Ascending aorta (tissue), 2 donors: ENCODE data around the gene SLC25A36. TPM values are rescaled to one million over a fixed set of nuclear protein-coding genes. Genes with fewer than 3 reads are reported as not detected.

Source experiments
- DNase-seq, 2 donors: peaks; one replicate each; pipeline ENCODE4 v3.0.0-alpha.2; 2019; ENCODE audit warnings: low spot score in 2 of 2
- H3K27ac ChIP-seq, 2 donors: fragments of 200-600 bp; sonication (generic); one replicate each; pipeline ENCODE4 v1.5.1; 2016 to 2017; ENCODE audit warnings: mild to moderate bottlenecking in 1 of 2
- H3K27me3 ChIP-seq: fragments of 200-600 bp; sonication (generic); one replicate; pipeline ENCODE4 v1.5.1; 2017
- H3K36me3 ChIP-seq, 2 donors: fragments of 200-600 bp; sonication (generic); one replicate each; pipeline ENCODE4 v1.5.1; 2016
- H3K4me1 ChIP-seq, 2 donors: fragments of 200-600 bp; sonication (generic); one replicate each; pipeline ENCODE4 v1.5.1; 2016 to 2017; ENCODE audit warnings: mild to moderate bottlenecking in 1 of 2
- H3K4me3 ChIP-seq, 2 donors: fragments of 200-600 bp; sonication (generic); one replicate each; pipeline ENCODE4 v1.5.1; 2016 to 2017; ENCODE audit warnings: mild to moderate bottlenecking in 1 of 2
- H3K9me3 ChIP-seq, 2 donors: fragments of 200-600 bp; sonication (generic); one replicate each; pipeline ENCODE4 v1.5.1; 2016
- intact Hi-C: fragments of 100-400 bp; cut with DNase I; formaldehyde crosslinking; loops from one replicate; pipeline ENCODE4 v1.15.1; 2023
- total RNA-seq: library from RNA; depleted of rRNA; stranded (reverse); fragments of >200 nt; gene quantifications from one replicate; pipeline ENCODE4 v1.1.0, GENCODE V29; 2016
- TF ChIP-seq, protein P1 (sequence below), 3 experiments: fragments of 200-600 bp in 2 of 3; fragments of 450-650 bp in 1 of 3; sonication (generic) in 2 of 3; IDR thresholded peaks; one replicate each; pipeline ENCODE4 v1.5.1; 2016 to 2019; ENCODE audit warnings: antibody characterized with exemption in 3 of 3, mild to moderate bottlenecking in 1 of 3, moderate library complexity in 1 of 3

Gene SLC25A36
- total RNA-seq, 1 donor from 2014 or later: 19.1 TPM

DNA sequence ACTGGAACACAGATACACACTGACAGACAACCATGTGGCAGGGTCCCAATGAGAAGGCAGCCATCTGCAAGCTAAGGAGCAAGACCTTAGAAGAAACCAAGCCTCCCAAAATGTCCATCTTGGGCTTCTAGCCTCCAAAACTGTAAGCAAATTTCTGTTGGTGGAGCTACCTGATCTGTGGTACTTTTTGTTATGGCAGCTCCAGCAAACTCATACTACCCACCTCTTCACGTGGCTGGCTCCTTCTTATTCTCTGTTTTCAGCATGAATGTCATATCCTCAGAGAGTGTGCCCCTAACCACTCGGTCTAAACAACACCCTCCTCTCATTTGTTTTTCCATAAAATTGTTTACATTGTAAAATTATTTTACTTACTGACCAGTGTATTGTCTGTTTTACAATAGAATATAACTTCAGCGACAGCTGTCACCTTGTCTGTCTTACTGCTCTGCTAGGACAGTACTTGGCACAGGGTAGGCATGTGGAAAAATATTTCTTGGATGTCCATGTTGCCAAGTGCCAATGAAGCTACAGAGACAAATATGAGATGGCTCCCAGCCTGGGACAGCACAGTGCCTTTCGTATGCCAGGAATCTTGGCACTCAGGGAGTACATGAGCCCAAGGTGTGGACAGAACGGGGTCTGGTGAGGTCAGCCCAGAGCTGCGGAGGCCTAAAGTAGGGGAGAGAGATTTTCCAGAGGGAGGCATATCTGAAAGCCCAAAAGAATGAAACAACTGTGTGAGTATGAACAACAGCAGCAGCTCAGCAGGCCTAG, 17.4 kb upstream of the SLC25A36 start:
- Histone ChIP-seq H3K36me3 (no peaks in the 10 kb centered on the region), H3K9me3 (no peaks in the 10 kb centered on the region), H3K27me3 (no peaks in the 10 kb centered on the region), H3K4me3 (no peak overlapping the region), H3K27ac (no peak overlapping the region), H3K4me1 (no peaks in the 10 kb centered on the region)
- no peak for DNase-seq
- TF ChIP-seq, protein P1, sequence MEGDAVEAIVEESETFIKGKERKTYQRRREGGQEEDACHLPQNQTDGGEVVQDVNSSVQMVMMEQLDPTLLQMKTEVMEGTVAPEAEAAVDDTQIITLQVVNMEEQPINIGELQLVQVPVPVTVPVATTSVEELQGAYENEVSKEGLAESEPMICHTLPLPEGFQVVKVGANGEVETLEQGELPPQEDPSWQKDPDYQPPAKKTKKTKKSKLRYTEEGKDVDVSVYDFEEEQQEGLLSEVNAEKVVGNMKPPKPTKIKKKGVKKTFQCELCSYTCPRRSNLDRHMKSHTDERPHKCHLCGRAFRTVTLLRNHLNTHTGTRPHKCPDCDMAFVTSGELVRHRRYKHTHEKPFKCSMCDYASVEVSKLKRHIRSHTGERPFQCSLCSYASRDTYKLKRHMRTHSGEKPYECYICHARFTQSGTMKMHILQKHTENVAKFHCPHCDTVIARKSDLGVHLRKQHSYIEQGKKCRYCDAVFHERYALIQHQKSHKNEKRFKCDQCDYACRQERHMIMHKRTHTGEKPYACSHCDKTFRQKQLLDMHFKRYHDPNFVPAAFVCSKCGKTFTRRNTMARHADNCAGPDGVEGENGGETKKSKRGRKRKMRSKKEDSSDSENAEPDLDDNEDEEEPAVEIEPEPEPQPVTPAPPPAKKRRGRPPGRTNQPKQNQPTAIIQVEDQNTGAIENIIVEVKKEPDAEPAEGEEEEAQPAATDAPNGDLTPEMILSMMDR (IDR thresholded peaks at IDR 0.05): no peak
- intact Hi-C loops: no loop called here

DNA sequence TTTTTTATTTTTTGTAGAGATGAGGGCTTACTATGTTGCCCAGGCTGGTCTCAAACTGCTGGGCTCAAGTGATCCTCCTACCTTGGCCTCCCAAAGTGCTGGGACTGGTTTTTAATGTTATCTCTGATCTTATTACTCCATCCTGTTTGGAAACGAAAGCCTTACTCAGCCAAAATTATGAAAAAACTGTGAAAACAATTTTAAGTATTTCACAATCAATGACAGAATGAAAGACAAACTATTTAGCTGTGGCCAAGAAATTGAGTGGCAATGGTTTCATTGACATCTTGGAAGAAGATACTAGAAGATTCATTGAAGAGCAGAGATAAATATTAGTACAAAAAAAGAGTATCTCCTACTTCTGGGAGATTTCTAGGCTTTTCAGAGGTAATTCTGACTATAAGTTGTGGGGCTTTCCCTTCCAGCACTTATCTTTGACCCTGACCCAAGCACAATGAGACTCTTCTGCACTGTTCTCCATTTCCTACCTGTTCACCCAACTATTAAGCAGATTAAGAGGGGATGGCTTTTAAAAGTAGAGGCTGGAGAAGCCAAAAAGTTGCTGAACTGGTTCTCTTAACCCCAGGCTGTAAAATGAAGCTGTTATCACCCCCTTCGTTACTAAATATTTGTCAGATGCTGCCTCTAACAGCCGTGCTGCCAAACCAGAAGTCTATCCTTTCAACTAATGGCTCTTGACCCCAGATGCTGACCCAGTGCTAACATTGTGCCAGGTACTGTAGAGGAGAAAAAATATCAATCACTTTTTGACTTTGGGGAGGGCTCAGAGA, 14.2 kb upstream of the SLC25A36 start:
- no peak for DNase-seq
- Histone ChIP-seq H3K27me3 (no peaks in the 10 kb centered on the region), H3K4me3 (no peak overlapping the region), H3K9me3 (no peaks in the 10 kb centered on the region), H3K27ac (no peak overlapping the region), H3K4me1 (no peaks in the 10 kb centered on the region), H3K36me3 (no peaks in the 10 kb centered on the region)
- intact Hi-C loops: no loop called here
- TF ChIP-seq, protein P1 (IDR thresholded peaks at IDR 0.05): no peak

DNA sequence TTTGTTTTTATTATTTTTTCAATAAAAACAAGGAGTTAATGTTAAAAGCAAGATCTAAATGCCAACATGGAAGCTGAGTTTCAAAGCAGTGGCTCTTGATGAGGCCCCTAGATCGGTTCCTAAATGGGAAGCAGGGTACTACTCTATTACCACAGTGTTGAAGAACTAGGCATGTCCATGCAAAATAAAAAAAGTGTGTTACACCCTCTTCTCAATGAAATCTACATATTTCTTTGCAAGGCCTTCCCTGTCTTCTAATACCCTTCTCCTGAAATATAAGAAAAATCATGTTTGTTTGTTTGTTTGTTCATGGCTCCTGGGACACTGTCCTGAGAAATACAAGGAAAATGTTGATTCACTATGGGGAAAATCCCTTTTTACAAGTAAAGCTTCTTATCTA, 12.2 kb upstream of the SLC25A36 start:
- Histone ChIP-seq H3K27me3 (no peaks in the 10 kb centered on the region), H3K27ac (no peak overlapping the region), H3K4me3 (no peak overlapping the region), H3K4me1 (no peaks in the 10 kb centered on the region), H3K9me3 (no peaks in the 10 kb centered on the region), H3K36me3 (no peaks in the 10 kb centered on the region)
- DNase-seq: no peak
- intact Hi-C loops: no loop called here
- TF ChIP-seq, protein P1 (IDR thresholded peaks at IDR 0.05): no peak

DNA sequence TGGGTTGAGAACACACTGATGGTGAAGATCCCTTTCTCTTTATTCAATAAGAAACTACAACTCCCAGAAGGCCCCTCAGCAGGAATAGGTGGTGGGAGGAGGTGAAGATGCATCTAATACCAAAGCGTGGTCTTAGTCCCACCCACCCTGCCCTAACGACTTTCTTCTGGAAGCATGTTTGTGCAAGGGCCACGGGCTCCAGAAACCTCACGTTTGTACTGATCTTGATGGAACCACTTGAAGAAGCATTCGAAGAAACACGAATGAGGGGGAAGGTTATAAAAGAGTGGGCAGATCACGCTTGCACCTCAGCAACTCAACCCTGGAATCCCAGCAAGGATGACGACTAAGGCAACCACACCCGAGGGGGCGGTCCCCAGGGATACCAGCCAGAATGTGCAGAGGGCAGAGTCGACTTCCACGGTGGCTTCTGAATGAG, 10.6 kb upstream of the SLC25A36 start:
- intact Hi-C loops: no loop called here
- H3K36me3 ChIP-seq: no peaks in the 10 kb centered on the region
- H3K4me3 ChIP-seq: no peak overlapping the region
- H3K9me3 ChIP-seq: no peaks in the 10 kb centered on the region
- TF ChIP-seq, protein P1 (IDR thresholded peaks at IDR 0.05): no peak
- H3K27me3 ChIP-seq: no peaks in the 10 kb centered on the region
- no peak overlapping the region for H3K27ac ChIP-seq
- no peaks in the 10 kb centered on the region for H3K4me1 ChIP-seq
- DNase-seq: no peak

DNA sequence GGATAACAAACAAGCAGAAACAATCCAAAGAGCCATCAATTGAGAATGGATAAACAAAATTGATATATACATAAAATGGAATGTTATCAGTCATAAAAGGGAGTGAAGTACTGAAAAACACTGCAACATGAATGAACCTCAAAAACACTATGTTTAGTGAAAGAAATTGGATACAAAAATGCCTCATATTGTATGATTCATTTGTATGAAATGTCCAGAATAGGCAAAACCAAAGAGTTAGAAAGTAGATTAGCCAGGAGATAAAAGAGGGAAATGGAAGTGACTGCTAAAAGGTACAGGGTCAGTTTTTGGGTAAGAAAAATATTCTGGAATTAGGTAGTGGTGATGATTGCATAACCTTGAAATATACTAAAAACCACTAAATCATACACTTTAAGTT, 9.8 kb upstream of the SLC25A36 start:
- H3K27me3 ChIP-seq: no peaks in the 10 kb centered on the region
- intact Hi-C loops: no loop called here
- no peaks in the 10 kb centered on the region for H3K36me3 ChIP-seq
- no peak overlapping the region for H3K4me3 ChIP-seq
- H3K4me1 ChIP-seq: no peaks in the 10 kb centered on the region
- no peaks in the 10 kb centered on the region for H3K9me3 ChIP-seq
- no peak overlapping the region for H3K27ac ChIP-seq
- TF ChIP-seq, protein P1 (IDR thresholded peaks at IDR 0.05): no peak
- no peak for DNase-seq
